WTC11 (cell line): ENCODE data around the gene DNAH7. TPM values are rescaled to one million over a fixed set of nuclear protein-coding genes. Genes with fewer than 3 reads are reported as not detected.

Experiments
- ATAC-seq: fragments of 200-7000 bp; cut with Tn5 transposase; 2 replicates; pipeline ENCODE4 v1.10.0; 2021; ENCODE audit warnings: mild to moderate bottlenecking, moderate library complexity
- CTCF ChIA-PET: fragments of 300-600 bp; sonication (Branson Sonifier 250); formaldehyde crosslinking; loops from one replicate; lab custom pipeline; 2021; ENCODE audit warnings: antibody characterized with exemption; lab: Charles Lee
- POLR2A ChIA-PET: fragments of 350-600 bp; sonication (Branson Sonifier 250); formaldehyde crosslinking; loops from one replicate; lab custom pipeline; 2021; ENCODE audit warnings: antibody characterized with exemption; lab: Charles Lee
- DNase-seq: peaks from one replicate; pipeline ENCODE4 v3.0.0; 2021; ENCODE audit warnings: low spot score
- H3K27ac Mint-ChIP-seq: 2 replicates; pipeline ENCODE4 v1.8.0; 2021; ENCODE audit warnings: mixed read lengths
- H3K27me3 Mint-ChIP-seq: 2 replicates; pipeline ENCODE4 v1.8.0; 2021; ENCODE audit warnings: low read depth, mild to moderate bottlenecking, moderate library complexity, mixed read lengths
- H3K36me3 Mint-ChIP-seq: 2 replicates; pipeline ENCODE4 v1.8.0; 2021; ENCODE audit warnings: mixed read lengths
- H3K4me1 Mint-ChIP-seq: 2 replicates; pipeline ENCODE4 v1.8.0; 2022; ENCODE audit warnings: mixed read lengths
- H3K4me3 Mint-ChIP-seq: 2 replicates; pipeline ENCODE4 v1.8.0; 2021; ENCODE audit warnings: mild to moderate bottlenecking, moderate library complexity, mixed read lengths
- H3K9me3 Mint-ChIP-seq: 2 replicates; pipeline ENCODE4 v1.8.0; 2021; ENCODE audit warnings: mixed read lengths
- ETV6 ChIP-seq: sonication (generic); formaldehyde crosslinking; IDR thresholded peaks from 2 replicates; pipeline ENCODE4 v1.8.1; 2022; ENCODE audit warnings: mild to moderate bottlenecking, missing genetic modification reagents
- KAT7 ChIP-seq: sonication (generic); formaldehyde crosslinking; IDR thresholded peaks from 2 replicates; pipeline ENCODE4 v1.8.1; 2023; ENCODE audit warnings: missing genetic modification reagents, mild to moderate bottlenecking, borderline replicate concordance
- NR1H2 ChIP-seq: sonication (generic); formaldehyde crosslinking; IDR thresholded peaks from 2 replicates; pipeline ENCODE4 v1.9.0; 2021; ENCODE audit warnings: mild to moderate bottlenecking, moderate library complexity, missing genetic modification reagents
- RELA ChIP-seq: sonication (generic); formaldehyde crosslinking; IDR thresholded peaks from 2 replicates; pipeline ENCODE4 v1.8.1; 2022; ENCODE audit warnings: missing genetic modification reagents, mild to moderate bottlenecking, borderline replicate concordance
- SMAD4 ChIP-seq: sonication (generic); formaldehyde crosslinking; IDR thresholded peaks from 2 replicates; pipeline ENCODE4 v1.8.0; 2022; ENCODE audit warnings: mild to moderate bottlenecking, missing genetic modification reagents
- SOX15 ChIP-seq: fragments of 250-450 bp; sonication (Bioruptor Pico); IDR thresholded peaks from 2 replicates; pipeline ENCODE4 v1.9.0; 2021; ENCODE audit warnings: mild to moderate bottlenecking
- ZNF219 ChIP-seq: sonication (generic); formaldehyde crosslinking; IDR thresholded peaks from 2 replicates; pipeline ENCODE4 v1.8.0; 2023; ENCODE audit warnings: missing genetic modification reagents, mild to moderate bottlenecking, borderline replicate concordance
- ZNF232 ChIP-seq: sonication (generic); formaldehyde crosslinking; IDR thresholded peaks from 2 replicates; pipeline ENCODE4 v1.8.0; 2022; ENCODE audit warnings: mild to moderate bottlenecking, missing genetic modification reagents
- ZNF423 ChIP-seq: fragments of 250-450 bp; sonication (Bioruptor Pico); IDR thresholded peaks from 2 replicates; pipeline ENCODE4 v2.1.2; 2022; ENCODE audit warnings: mild to moderate bottlenecking, moderate library complexity
- total RNA-seq: library from RNA; stranded (reverse); gene quantifications from 3 replicates; pipeline ENCODE4 v1.2.3, GENCODE V29; 2021
- TF ChIP-seq, protein P1 (sequence below): sonication (generic); formaldehyde crosslinking; conservative IDR thresholded peaks from 2 replicates; pipeline ENCODE4 v1.8.1; 2023; ENCODE audit warnings: mild to moderate bottlenecking, low read depth, missing genetic modification reagents, moderate library complexity
- TF ChIP-seq, protein P2 (sequence below): sonication (generic); formaldehyde crosslinking; IDR thresholded peaks from 2 replicates; pipeline ENCODE4 v1.8.0; 2023; ENCODE audit warnings: mild to moderate bottlenecking, missing genetic modification reagents
- TF ChIP-seq, protein P3 (sequence below): sonication (generic); formaldehyde crosslinking; IDR thresholded peaks from 2 replicates; pipeline ENCODE4 v1.8.0; 2022; ENCODE audit warnings: mild to moderate bottlenecking, missing genetic modification reagents
- TF ChIP-seq, protein P4 (sequence below): fragments of 200-600 bp; IDR thresholded peaks from 2 replicates; pipeline ENCODE4 v1.8.0; 2022; ENCODE audit warnings: antibody characterized with exemption
- TF ChIP-seq, protein P5 (sequence below): sonication (generic); formaldehyde crosslinking; IDR thresholded peaks from 2 replicates; pipeline ENCODE4 v1.8.1; 2022; ENCODE audit warnings: missing genetic modification reagents, borderline replicate concordance
- TF ChIP-seq, protein P6 (sequence below): fragments of 250-450 bp; sonication (Bioruptor Pico); IDR thresholded peaks from 2 replicates; pipeline ENCODE4 v1.9.0; 2021; ENCODE audit warnings: mild to moderate bottlenecking, borderline replicate concordance

The DNAH7 gene
- total RNA-seq, 1 experiment from 2014 or later, result 0.04 TPM

DNA sequence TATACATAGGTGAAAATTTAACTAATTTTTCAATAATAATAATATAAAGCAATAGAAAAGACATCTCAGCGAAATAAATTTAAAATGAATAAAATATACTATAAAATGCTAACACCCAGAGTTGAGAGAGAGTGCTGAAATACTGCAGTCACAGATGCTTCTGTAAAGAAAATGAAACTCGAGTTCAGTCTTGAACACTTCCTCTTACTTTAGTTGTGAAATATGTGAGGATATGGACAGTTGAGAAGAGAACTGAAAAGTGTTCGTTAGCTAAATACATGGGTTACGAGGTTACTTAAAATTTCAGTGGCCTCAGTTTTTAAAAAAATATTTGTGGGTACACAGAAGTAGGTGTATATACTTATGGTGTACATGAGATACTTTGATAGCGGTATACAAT lies 106.8 kb downstream of the DNAH7 start (continued):
- TF ChIP-seq NR1H2 (CRISPR knock-in tag) (no peak), ZNF232 (no peak), ZNF219 (no peak), SOX15 (no peak), ETV6 (no peak), SMAD4 (CRISPR knock-in tag) (no peak), KAT7 (CRISPR knock-in tag) (no peak)
- TF ChIP-seq, protein P1, sequence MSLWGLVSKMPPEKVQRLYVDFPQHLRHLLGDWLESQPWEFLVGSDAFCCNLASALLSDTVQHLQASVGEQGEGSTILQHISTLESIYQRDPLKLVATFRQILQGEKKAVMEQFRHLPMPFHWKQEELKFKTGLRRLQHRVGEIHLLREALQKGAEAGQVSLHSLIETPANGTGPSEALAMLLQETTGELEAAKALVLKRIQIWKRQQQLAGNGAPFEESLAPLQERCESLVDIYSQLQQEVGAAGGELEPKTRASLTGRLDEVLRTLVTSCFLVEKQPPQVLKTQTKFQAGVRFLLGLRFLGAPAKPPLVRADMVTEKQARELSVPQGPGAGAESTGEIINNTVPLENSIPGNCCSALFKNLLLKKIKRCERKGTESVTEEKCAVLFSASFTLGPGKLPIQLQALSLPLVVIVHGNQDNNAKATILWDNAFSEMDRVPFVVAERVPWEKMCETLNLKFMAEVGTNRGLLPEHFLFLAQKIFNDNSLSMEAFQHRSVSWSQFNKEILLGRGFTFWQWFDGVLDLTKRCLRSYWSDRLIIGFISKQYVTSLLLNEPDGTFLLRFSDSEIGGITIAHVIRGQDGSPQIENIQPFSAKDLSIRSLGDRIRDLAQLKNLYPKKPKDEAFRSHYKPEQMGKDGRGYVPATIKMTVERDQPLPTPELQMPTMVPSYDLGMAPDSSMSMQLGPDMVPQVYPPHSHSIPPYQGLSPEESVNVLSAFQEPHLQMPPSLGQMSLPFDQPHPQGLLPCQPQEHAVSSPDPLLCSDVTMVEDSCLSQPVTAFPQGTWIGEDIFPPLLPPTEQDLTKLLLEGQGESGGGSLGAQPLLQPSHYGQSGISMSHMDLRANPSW (CRISPR knock-in tag), result no peak
- TF ChIP-seq, protein P2, sequence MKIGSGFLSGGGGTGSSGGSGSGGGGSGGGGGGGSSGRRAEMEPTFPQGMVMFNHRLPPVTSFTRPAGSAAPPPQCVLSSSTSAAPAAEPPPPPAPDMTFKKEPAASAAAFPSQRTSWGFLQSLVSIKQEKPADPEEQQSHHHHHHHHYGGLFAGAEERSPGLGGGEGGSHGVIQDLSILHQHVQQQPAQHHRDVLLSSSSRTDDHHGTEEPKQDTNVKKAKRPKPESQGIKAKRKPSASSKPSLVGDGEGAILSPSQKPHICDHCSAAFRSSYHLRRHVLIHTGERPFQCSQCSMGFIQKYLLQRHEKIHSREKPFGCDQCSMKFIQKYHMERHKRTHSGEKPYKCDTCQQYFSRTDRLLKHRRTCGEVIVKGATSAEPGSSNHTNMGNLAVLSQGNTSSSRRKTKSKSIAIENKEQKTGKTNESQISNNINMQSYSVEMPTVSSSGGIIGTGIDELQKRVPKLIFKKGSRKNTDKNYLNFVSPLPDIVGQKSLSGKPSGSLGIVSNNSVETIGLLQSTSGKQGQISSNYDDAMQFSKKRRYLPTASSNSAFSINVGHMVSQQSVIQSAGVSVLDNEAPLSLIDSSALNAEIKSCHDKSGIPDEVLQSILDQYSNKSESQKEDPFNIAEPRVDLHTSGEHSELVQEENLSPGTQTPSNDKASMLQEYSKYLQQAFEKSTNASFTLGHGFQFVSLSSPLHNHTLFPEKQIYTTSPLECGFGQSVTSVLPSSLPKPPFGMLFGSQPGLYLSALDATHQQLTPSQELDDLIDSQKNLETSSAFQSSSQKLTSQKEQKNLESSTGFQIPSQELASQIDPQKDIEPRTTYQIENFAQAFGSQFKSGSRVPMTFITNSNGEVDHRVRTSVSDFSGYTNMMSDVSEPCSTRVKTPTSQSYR (CRISPR knock-in tag), result no peak
- TF ChIP-seq, protein P3, sequence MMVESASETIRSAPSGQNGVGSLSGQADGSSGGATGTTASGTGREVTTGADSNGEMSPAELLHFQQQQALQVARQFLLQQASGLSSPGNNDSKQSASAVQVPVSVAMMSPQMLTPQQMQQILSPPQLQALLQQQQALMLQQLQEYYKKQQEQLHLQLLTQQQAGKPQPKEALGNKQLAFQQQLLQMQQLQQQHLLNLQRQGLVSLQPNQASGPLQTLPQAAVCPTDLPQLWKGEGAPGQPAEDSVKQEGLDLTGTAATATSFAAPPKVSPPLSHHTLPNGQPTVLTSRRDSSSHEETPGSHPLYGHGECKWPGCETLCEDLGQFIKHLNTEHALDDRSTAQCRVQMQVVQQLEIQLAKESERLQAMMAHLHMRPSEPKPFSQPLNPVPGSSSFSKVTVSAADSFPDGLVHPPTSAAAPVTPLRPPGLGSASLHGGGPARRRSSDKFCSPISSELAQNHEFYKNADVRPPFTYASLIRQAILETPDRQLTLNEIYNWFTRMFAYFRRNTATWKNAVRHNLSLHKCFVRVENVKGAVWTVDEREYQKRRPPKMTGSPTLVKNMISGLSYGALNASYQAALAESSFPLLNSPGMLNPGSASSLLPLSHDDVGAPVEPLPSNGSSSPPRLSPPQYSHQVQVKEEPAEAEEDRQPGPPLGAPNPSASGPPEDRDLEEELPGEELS, result no peak

DNA sequence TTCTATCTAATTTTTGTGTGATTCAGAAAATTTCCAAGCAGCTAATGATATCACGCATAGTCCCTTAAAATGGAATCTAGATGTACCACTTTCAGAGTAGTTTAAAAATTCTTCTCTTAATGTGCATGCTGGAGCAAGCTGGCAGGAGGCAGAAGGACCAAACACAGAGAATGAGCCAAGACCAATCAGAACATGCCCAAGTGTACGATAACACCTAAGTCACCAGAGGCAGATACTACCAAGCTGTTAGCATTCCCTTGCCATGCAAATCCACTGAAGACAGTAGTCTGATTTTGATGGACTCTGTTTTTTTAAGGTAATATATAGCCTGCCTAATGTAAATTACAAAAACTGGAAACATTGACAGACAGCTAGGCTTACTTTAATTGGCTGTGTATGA lies 109.3 kb downstream of the DNAH7 start:
- Mint-ChIP-seq H3K4me3 (no peak overlapping the region), H3K4me1 (no peaks in the 10 kb centered on the region), H3K27ac (no peak overlapping the region), H3K9me3 (peaks cover 3% of the 10 kb centered on the region; the same call in 1 of the 2 replicates), H3K27me3 (no peaks in the 10 kb centered on the region), H3K36me3 (no peaks in the 10 kb centered on the region; the same call in 1 of the 2 replicates)
- DNase-seq (no peak), ATAC-seq (no peak)
- ChIA-PET POLR2A (no interaction called here), CTCF (no interaction called here)
- TF ChIP-seq, protein P4, sequence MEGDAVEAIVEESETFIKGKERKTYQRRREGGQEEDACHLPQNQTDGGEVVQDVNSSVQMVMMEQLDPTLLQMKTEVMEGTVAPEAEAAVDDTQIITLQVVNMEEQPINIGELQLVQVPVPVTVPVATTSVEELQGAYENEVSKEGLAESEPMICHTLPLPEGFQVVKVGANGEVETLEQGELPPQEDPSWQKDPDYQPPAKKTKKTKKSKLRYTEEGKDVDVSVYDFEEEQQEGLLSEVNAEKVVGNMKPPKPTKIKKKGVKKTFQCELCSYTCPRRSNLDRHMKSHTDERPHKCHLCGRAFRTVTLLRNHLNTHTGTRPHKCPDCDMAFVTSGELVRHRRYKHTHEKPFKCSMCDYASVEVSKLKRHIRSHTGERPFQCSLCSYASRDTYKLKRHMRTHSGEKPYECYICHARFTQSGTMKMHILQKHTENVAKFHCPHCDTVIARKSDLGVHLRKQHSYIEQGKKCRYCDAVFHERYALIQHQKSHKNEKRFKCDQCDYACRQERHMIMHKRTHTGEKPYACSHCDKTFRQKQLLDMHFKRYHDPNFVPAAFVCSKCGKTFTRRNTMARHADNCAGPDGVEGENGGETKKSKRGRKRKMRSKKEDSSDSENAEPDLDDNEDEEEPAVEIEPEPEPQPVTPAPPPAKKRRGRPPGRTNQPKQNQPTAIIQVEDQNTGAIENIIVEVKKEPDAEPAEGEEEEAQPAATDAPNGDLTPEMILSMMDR, result no peak
- TF ChIP-seq, protein P5, sequence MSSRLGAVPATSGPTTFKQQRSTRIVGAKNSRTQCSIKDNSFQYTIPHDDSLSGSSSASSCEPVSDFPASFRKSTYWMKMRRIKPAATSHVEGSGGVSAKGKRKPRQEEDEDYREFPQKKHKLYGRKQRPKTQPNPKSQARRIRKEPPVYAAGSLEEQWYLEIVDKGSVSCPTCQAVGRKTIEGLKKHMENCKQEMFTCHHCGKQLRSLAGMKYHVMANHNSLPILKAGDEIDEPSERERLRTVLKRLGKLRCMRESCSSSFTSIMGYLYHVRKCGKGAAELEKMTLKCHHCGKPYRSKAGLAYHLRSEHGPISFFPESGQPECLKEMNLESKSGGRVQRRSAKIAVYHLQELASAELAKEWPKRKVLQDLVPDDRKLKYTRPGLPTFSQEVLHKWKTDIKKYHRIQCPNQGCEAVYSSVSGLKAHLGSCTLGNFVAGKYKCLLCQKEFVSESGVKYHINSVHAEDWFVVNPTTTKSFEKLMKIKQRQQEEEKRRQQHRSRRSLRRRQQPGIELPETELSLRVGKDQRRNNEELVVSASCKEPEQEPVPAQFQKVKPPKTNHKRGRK (CRISPR knock-in tag), result no peak
- TF ChIP-seq, protein P1 (CRISPR knock-in tag), result no peak
- TF ChIP-seq, protein P6, sequence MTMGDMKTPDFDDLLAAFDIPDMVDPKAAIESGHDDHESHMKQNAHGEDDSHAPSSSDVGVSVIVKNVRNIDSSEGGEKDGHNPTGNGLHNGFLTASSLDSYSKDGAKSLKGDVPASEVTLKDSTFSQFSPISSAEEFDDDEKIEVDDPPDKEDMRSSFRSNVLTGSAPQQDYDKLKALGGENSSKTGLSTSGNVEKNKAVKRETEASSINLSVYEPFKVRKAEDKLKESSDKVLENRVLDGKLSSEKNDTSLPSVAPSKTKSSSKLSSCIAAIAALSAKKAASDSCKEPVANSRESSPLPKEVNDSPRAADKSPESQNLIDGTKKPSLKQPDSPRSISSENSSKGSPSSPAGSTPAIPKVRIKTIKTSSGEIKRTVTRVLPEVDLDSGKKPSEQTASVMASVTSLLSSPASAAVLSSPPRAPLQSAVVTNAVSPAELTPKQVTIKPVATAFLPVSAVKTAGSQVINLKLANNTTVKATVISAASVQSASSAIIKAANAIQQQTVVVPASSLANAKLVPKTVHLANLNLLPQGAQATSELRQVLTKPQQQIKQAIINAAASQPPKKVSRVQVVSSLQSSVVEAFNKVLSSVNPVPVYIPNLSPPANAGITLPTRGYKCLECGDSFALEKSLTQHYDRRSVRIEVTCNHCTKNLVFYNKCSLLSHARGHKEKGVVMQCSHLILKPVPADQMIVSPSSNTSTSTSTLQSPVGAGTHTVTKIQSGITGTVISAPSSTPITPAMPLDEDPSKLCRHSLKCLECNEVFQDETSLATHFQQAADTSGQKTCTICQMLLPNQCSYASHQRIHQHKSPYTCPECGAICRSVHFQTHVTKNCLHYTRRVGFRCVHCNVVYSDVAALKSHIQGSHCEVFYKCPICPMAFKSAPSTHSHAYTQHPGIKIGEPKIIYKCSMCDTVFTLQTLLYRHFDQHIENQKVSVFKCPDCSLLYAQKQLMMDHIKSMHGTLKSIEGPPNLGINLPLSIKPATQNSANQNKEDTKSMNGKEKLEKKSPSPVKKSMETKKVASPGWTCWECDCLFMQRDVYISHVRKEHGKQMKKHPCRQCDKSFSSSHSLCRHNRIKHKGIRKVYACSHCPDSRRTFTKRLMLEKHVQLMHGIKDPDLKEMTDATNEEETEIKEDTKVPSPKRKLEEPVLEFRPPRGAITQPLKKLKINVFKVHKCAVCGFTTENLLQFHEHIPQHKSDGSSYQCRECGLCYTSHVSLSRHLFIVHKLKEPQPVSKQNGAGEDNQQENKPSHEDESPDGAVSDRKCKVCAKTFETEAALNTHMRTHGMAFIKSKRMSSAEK (CRISPR knock-in tag), result no peak
- TF ChIP-seq ZNF423 (CRISPR knock-in tag) (no peak), RELA (CRISPR knock-in tag) (no peak)
